ENCODE results near the gene NTS.

The NTS gene

GRCh38 chr12:85874031-85874461 is at the start of gene NTS:
TSS of gene NTS (plus strand) at chr12:85874295. CDS start at chr12:85874404, 109 bp downstream.
- DNase-seq, result no peak

GRCh38 chr12:85825746-85826145 is 48.3 kb upstream of the NTS start:
- DNase-seq, result no peak

GRCh38 chr12:85828576-85828975 is 45.5 kb upstream of the NTS start:
- DNase-seq, result no peak

- no peak for DNase-seq
Measured at GRCh38 chr12:85829391-85829790, 44.7 kb upstream of the NTS start.

GRCh38 chr12:85831327-85831990 is 42.6 kb upstream of the NTS start:
- no peak for DNase-seq

- DNase-seq, result no peak
Measured at GRCh38 chr12:85833579-85833978, 40.5 kb upstream of the NTS start.

- DNase-seq, result no peak
Measured at GRCh38 chr12:85834378-85834777, 39.7 kb upstream of the NTS start.

- DNase-seq, result no peak
Measured at GRCh38 chr12:85835426-85836196, 38.5 kb upstream of the NTS start.

- no peak for DNase-seq
Measured at GRCh38 chr12:85836197-85837090, 37.7 kb upstream of the NTS start, which contains the start of gene RASSF9. TSS of gene RASSF9 (minus strand) at chr12:85836409. CDS start at chr12:85836201, 208 bp downstream.

- no peak for DNase-seq
Measured at GRCh38 chr12:85843606-85844310, 30.3 kb upstream of the NTS start.

- DNase-seq, result no peak
Measured at GRCh38 chr12:85849344-85849743, 24.8 kb upstream of the NTS start.

GRCh38 chr12:85855305-85855704 is 18.8 kb upstream of the NTS start:
- DNase-seq, result no peak

GRCh38 chr12:85856966-85857365 is 17.1 kb upstream of the NTS start:
- no peak for DNase-seq

- no peak for DNase-seq
Measured at GRCh38 chr12:85865890-85866289, 8.2 kb upstream of the NTS start.

- DNase-seq, result no peak
Measured at GRCh38 chr12:85866986-85867776, 6.9 kb upstream of the NTS start.

GRCh38 chr12:85872497-85873091 is 1.5 kb upstream of the NTS start:
- no peak for DNase-seq

- no peak for DNase-seq
Measured at GRCh38 chr12:85877459-85877858, 3.4 kb downstream of the NTS start.

GRCh38 chr12:85883763-85884162 is 9.7 kb downstream of the NTS start:
- no peak for DNase-seq

- DNase-seq, result no peak
Measured at GRCh38 chr12:85894653-85895052, 20.6 kb downstream of the NTS start.

GRCh38 chr12:85920324-85920947 is 46.3 kb downstream of the NTS start:
- no peak for DNase-seq

- no peak for DNase-seq
Measured at GRCh38 chr12:85923767-85924331, 49.8 kb downstream of the NTS start.
